Measurements from ENCODE around the gene OIT3. TPM values are rescaled to one million over a fixed set of nuclear protein-coding genes. Genes with fewer than 3 reads are reported as not detected.

Gene OIT3
- total RNA-seq, 1 donor from 2014 or later: 1.2 TPM

GRCh38 chr10:72948762-72949161 is 55.2 kb downstream of the OIT3 start:
- FAIRE-seq: no peak
- DNase-seq (ENCODE audit: low spot score in 2 of 2): no peak

- DNase-seq (ENCODE audit: low spot score in 2 of 2) (no peak), FAIRE-seq (no peak)
Observed at GRCh38 chr10:72951760-72952159, 58.2 kb downstream of the OIT3 start.

GRCh38 chr10:72952189-72952588 is 58.6 kb downstream of the OIT3 start:
- no peak for FAIRE-seq
- DNase-seq (ENCODE audit: low spot score in 2 of 2): no peak

- FAIRE-seq (no peak), DNase-seq (ENCODE audit: low spot score in 2 of 2) (no peak)
Observed at GRCh38 chr10:72952642-72953158, 59.2 kb downstream of the OIT3 start.

- DNase-seq (ENCODE audit: low spot score in 2 of 2): no peak
- no peak for FAIRE-seq
Observed at GRCh38 chr10:72953687-72954086, 60.1 kb downstream of the OIT3 start.

- FAIRE-seq: no peak
- DNase-seq (ENCODE audit: low spot score in 2 of 2): no peak
Observed at GRCh38 chr10:72954230-72954595, 60.7 kb downstream of the OIT3 start.

GRCh38 chr10:72954596-72955554 is 61.3 kb downstream of the OIT3 start, which contains the start of gene PLA2G12B:
Gene PLA2G12B (minus strand): TSS chr10:72954806. CDS start chr10:72954685, 121 bp downstream.
- FAIRE-seq: no peak

GRCh38 chr10:72956001-72956400 is 62.5 kb downstream of the OIT3 start:
- no peak for FAIRE-seq
- DNase-seq (ENCODE audit: low spot score in 2 of 2): no peak

More at GRCh38 chr10:72954596-72955554, 61.3 kb downstream of the OIT3 start, which contains the start of gene PLA2G12B:
- DNase-seq (ENCODE audit: low spot score in 2 of 2): no peak

GRCh38 chr10:72976886-72977285 is 83.3 kb downstream of the OIT3 start:
- no peak for FAIRE-seq
- DNase-seq (ENCODE audit: low spot score in 2 of 2): no peak

- no peak for FAIRE-seq
- DNase-seq (ENCODE audit: low spot score in 2 of 2): no peak
Observed at GRCh38 chr10:72979709-72980108, 86.2 kb downstream of the OIT3 start.

GRCh38 chr10:72980348-72980747 is 86.8 kb downstream of the OIT3 start:
- FAIRE-seq (no peak), DNase-seq (ENCODE audit: low spot score in 2 of 2) (no peak)

- no peak for FAIRE-seq
Observed at GRCh38 chr10:72981028-72981881, 87.7 kb downstream of the OIT3 start.

GRCh38 chr10:72981882-72982529 is 88.5 kb downstream of the OIT3 start:
- FAIRE-seq: no peak
- no peak for DNase-seq (ENCODE audit: low spot score in 2 of 2)

More at GRCh38 chr10:72981028-72981881, 87.7 kb downstream of the OIT3 start:
- no peak for DNase-seq (ENCODE audit: low spot score in 2 of 2)

Other genes with a start within 250 kb of the OIT3 start
- 51.8 TPM for gene MCU, start 201.6 kb upstream of the OIT3 start, total RNA-seq
- 0.41 TPM for gene PLA2G12B, start 61.1 kb downstream of the OIT3 start, total RNA-seq
- gene P4HA1, start 203.1 kb downstream of the OIT3 start, total RNA-seq: 29.8 TPM
- gene NUDT13, start 216.7 kb downstream of the OIT3 start, total RNA-seq: 0.41 TPM

Data from frontal cortex (tissue), 4 donors.